SIG-M5 treated with dmso at 0.1 percent for 504 hours (cell line): ENCODE data around the gene CNTNAP2.

Experiments used
- DNase-seq: peaks from one replicate; lab custom pipeline; 2025; ENCODE audit not compliant: unreplicated experiment; lab: John Stamatoyannopoulos, UW

The CNTNAP2 gene

DNA sequence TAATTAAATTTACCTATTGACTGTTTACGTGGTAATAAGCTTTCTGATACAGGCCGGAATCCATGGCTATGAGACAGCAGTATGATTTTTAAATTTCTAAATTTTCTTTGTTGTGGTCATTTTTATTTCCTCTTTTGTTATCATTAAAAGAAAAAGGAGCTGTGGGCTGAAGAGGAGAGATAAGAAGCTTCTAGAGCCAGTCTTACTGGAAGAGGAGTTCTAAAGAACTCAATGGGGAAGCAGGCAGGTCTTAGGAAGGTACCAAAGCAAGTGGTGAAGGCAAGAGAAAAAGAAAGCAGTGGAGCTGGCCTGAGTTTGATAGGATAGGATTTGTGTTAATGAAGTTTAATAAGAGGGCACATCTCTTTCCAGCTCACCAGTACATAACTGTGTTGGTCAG is 1187.8 kb downstream of the CNTNAP2 start:
- DNase-seq: no peak

- DNase-seq: no peak
Measured at GRCh38 chr7:147305827-147306226, 1189.2 kb downstream of the CNTNAP2 start.

GRCh38 chr7:147308539-147308938 is 1191.9 kb downstream of the CNTNAP2 start:
- no peak for DNase-seq

- no peak for DNase-seq
Measured at GRCh38 chr7:147311336-147311735, 1194.7 kb downstream of the CNTNAP2 start.

GRCh38 chr7:147321504-147321903 is 1204.9 kb downstream of the CNTNAP2 start:
- DNase-seq: no peak

DNA sequence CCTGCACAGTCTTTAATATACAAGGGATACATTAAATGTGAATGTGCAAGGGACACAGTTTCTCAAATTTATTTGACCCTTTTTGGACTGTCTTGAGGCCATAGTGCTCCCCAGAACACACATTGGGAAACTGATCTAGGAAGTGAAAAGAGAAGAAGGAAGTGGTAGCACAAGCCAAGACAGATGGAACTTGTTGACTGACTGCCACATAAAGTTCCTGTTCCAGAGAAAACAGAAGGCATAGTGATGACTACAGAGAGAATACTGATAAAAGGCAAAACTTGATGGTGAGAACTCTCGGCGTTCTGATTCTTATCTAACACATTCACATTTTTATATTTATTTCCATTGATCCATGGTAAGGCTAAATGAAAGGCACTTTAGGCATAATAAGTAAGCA is 1216.4 kb downstream of the CNTNAP2 start:
- DNase-seq: peak; percentile 15

GRCh38 chr7:147363101-147363500 is 1246.5 kb downstream of the CNTNAP2 start:
- DNase-seq: no peak

- DNase-seq: no peak
Measured at GRCh38 chr7:147376192-147376591, 1259.6 kb downstream of the CNTNAP2 start.

GRCh38 chr7:147380926-147381325 is 1264.3 kb downstream of the CNTNAP2 start:
- no peak for DNase-seq

- no peak for DNase-seq
Measured at GRCh38 chr7:147394329-147394728, 1277.7 kb downstream of the CNTNAP2 start.

DNA sequence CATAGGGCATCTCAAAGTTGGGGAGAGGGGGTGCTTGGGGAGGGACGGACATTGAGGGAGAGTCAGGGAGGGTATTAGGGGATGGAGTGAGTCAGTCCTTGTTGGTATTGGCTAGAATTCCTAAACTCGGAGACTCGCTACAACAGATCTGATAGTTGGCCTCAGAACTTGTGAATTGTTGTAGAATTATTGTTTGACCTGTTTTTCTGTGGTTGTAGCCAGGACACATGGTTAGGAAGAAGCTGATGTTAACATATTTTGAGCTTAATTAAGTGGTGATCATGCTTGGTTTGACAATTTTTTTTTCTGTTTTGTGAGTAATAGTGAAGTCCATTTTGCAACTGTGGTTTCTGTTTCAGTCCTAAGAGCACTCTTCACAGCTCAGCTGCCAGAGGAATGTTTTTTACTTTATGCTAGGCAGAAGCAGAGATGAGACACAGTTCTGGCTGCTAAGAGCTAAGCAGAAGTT is 1283.7 kb downstream of the CNTNAP2 start:
- DNase-seq: no peak

DNA sequence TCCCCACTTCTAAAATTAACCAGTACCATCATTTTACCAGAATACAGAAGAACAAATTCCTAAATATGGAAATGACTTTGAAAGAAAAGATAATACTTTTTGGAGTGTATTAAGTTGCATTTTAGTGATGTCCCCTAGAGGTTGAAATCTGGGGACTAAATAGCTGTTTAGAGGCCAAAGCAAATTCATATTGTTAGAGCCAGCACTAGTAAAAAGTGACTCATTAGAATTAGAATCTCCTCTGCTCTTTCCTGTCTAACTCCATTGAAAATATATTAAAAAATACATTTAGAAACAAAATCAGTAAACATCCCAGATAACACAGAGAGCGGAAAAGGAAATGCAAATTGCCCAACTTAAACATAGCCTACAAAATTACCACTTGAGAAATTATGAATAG is 1284.3 kb downstream of the CNTNAP2 start:
- DNase-seq: no peak

DNA sequence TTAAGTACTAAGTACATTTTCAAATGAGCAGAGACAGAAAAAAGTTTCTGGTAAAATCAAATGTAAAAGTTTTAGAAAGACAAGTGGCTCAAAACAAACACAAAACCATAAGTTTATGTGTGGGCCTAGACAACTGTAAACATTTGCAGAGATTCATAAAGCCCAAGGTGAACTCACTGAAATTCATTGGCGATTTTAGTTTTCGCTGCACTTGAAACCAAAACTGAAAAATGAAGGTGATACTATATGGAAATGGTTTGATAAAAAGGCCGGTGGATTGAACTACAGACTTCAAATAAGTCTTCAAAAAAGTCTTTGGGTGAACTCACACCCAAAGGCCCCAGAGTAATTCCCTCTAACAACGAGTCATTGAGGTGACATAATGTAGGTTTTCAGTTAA is 1289.0 kb downstream of the CNTNAP2 start:
- DNase-seq: no peak

GRCh38 chr7:147406521-147407135 is 1290.0 kb downstream of the CNTNAP2 start:
- no peak for DNase-seq

DNA sequence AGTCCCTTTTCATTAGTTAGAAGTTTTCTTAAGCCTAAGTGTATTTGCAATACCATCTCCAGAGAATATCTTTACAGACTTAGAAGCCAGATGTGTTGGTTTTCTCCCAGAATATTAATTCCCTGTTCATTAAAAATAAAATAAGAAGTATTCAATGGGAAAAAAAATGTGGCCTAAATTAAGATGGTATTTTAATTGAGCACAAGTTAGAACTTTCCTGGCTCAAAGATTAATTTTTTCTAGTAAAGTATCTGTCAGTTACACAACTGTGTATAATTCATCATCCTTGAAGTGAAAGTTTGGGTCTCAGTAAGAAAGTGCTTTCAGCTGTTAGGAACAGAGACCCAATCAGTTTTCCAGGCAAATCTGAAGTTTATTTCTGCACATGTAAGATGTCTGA is 1294.5 kb downstream of the CNTNAP2 start:
- DNase-seq: no peak

GRCh38 chr7:147412109-147412508 is 1295.5 kb downstream of the CNTNAP2 start:
- no peak for DNase-seq

DNA sequence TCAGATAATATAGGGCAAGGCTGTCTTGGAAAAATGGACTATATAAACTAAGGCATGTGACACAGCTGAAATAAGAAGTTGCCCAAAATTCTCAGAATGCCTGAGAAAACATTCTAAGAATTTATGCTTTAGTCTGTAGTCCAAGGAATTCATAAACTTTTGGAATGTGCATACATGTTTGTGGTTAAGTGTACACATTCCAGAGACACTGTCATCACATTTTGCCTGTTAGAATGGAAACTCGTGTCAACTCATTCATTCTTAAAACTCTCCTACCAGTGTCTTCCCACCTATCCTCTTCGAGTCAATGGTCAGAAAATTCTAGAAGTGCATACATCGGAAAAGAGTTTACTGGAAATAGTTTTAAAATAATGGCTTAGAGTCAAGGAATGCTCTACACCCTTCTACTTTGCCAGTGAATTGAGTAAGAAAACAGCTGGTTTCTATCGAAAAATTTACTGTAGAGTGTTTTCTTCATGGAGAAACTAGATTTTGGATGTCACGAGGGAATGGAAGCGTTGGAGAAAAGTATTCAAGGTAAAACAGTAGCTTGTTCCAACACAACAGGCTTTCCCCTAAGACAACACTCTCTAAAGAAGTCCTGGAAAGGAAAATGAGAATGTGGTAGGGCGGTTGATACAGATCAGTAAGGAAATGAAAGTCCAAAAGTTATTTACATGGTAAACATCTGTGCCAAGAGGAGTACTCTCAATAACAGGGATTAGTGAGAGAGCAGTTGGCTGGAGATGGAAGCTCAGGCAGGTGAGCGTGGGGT is 1296.4 kb downstream of the CNTNAP2 start:
- DNase-seq: no peak

- DNase-seq: no peak
Measured at GRCh38 chr7:147413557-147413870, 1296.9 kb downstream of the CNTNAP2 start.

DNA sequence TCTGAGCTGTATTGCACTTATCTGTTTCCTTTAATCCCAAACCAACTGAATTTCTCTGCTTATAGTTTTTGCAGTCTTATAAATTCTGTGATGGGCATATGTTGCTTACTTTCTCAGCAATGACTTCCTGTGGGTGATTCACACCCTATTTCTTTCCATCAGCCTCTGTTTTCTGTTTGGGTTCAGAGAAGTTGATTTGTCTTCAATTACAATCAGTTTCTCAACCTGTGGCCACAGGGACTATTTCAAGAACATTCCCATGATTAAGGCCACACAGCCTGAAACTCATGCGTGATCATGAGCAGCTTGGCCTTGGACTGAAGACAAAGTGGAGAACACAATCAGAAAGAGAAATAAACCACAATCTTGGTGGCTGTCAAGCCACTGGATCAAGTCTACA is 1299.4 kb downstream of the CNTNAP2 start:
- DNase-seq: no peak

DNA sequence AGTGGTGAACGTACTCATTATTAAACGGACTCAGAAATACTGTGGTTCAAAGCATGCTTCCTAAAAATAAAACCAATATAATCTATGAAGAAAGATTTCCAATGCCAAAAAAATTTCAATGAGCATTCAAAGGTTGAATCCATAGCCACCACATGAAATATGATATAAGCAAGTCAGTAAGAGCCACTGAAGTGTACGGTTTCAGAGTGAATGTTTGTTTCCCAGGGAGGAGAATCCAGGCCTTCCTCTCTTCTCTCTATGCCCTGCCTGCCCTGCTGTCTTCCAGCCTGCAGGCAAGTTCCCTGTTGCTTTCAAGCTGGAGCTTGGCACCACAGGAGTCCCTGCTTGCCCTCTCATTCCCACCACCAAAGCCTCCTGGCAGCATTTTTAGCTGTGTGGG is 1302.4 kb downstream of the CNTNAP2 start:
- no peak for DNase-seq

GRCh38 chr7:147423875-147424274 is 1307.3 kb downstream of the CNTNAP2 start:
- DNase-seq: no peak

DNA sequence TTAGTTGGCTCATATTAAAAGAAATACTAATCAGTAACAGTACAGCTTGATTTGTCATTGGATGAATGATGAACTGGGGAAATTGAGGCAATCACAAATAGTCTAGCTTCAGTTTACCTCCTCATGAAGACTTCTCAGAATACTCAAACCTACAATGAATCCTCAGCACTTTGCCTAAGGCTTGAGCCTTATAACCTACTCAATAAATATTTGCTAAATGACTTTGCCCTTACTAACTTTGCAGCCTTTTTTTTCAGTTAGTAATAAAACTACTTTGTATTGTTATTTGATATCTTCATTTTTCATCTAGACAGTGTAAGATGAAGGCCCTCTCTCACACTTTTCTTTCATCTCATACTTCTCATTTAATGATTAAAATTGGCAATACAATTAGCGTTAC is 1311.5 kb downstream of the CNTNAP2 start:
- DNase-seq: no peak

DNA sequence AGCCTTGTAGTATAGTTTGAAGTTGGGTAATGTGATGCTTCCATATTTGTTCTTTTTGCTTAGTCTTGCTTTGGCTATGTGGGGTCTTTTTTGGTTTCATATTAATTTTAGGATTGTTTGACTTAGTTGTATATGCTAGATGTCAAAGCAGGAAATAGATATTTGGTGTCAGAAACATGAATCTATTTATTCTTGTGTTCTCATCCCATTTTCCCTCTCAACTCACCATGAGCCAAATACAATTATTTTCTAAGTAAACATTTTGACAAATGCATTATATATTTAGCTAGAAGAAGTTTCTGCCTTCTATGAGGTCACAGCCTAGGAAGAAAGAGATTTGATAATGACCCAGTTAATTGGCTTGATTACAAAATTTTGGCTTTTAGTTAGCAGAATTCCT is 1313.4 kb downstream of the CNTNAP2 start:
- DNase-seq: no peak
